ENCODE results near the gene ANKLE2.

GRCh38 chr12:132795847-132796246 lies 34.2 kb upstream of the ANKLE2 start:
- TF ChIP-seq CTCF (IDR thresholded peaks at IDR 0.05; ENCODE audit: control extremely low read depth in 1 of 3, insufficient read depth in 1 of 3, low read depth in 1 of 3, low read length in 3 of 3) (no peak), HDAC2 (IDR thresholded peaks at IDR 0.05; ENCODE audit: borderline replicate concordance in 1 of 2, low read depth in 2 of 2, low read length in 2 of 2) (no peak), KDM1A (IDR thresholded peaks at IDR 0.05; ENCODE audit: borderline replicate concordance, low read length) (no peak), POLR2A (IDR thresholded peaks at IDR 0.05; ENCODE audit: control extremely low read depth in 1 of 2, low read depth in 2 of 2, low read length in 2 of 2) (no peak), USF2 (IDR thresholded peaks at IDR 0.05; ENCODE audit: low read length) (no peak), CHD7 (IDR thresholded peaks at IDR 0.05; ENCODE audit: insufficient replicate concordance, low read length) (no peak), ATF2 (IDR thresholded peaks at IDR 0.05; ENCODE audit: low read length) (no peak), TEAD4 (IDR thresholded peaks at IDR 0.05; ENCODE audit: low read depth, low read length) (no peak), YY1 (IDR thresholded peaks at IDR 0.05; ENCODE audit: low read depth, low read length) (no peak), NRF1 (IDR thresholded peaks at IDR 0.05; ENCODE audit: low read depth, low read length) (no peak), SIX5 (IDR thresholded peaks at IDR 0.05; ENCODE audit: low read depth, low read length) (no peak)

Measured in H1 (cell line).